NCI-H748 (cell line): ENCODE results near the gene CTSH.
A peak's percentile ranks its signal among the peaks of the same experiment; 100 is the strongest.

ENCODE experiments used
- DNase-seq: peaks from one replicate; lab custom pipeline; 2025; ENCODE audit not compliant: unreplicated experiment; lab: John Stamatoyannopoulos, UW

The CTSH gene

GRCh38 chr15:78944669-78945407, at the start of gene CTSH:
Gene CTSH (minus strand): TSS chr15:78945046. CDS start chr15:78944981, 65 bp downstream.
- DNase-seq = peak; percentile 82

- no peak for DNase-seq
Measured at GRCh38 chr15:78993931-78994530, 49.2 kb upstream of the CTSH start.

- DNase-seq = no peak
Measured at GRCh38 chr15:78993257-78993930, 48.5 kb upstream of the CTSH start.

- no peak for DNase-seq
Measured at GRCh38 chr15:78992416-78993256, 47.8 kb upstream of the CTSH start.

- no peak for DNase-seq
Measured at GRCh38 chr15:78991879-78992278, 47.0 kb upstream of the CTSH start.

- no peak for DNase-seq
Measured at GRCh38 chr15:78991476-78991875, 46.6 kb upstream of the CTSH start.

GRCh38 chr15:78990278-78990677, 45.4 kb upstream of the CTSH start:
- no peak for DNase-seq

GRCh38 chr15:78989701-78990240, 44.9 kb upstream of the CTSH start:
- DNase-seq = no peak

GRCh38 chr15:78988361-78988911, 43.6 kb upstream of the CTSH start:
- DNase-seq = no peak

- no peak for DNase-seq
Measured at GRCh38 chr15:78987556-78988360, 42.9 kb upstream of the CTSH start.

GRCh38 chr15:78985859-78986475, 41.1 kb upstream of the CTSH start:
- no peak for DNase-seq

- no peak for DNase-seq
Measured at GRCh38 chr15:78984041-78984440, 39.2 kb upstream of the CTSH start.

- no peak for DNase-seq
Measured at GRCh38 chr15:78983146-78983918, 38.5 kb upstream of the CTSH start.

- no peak for DNase-seq
Measured at GRCh38 chr15:78982736-78983135, 37.9 kb upstream of the CTSH start.

- DNase-seq = no peak
Measured at GRCh38 chr15:78981532-78982313, 36.9 kb upstream of the CTSH start.

- DNase-seq = peak; percentile 77
Measured at GRCh38 chr15:78979456-78980320, 34.8 kb upstream of the CTSH start.

GRCh38 chr15:78978601-78979179, 33.8 kb upstream of the CTSH start:
- no peak for DNase-seq
